PC-3 (cell line): ENCODE results near the gene RNMT. TPM values are rescaled to one million over a fixed set of nuclear protein-coding genes. Genes with fewer than 3 reads are reported as not detected.

ENCODE experiments used
- ATAC-seq: fragments of 200-7000 bp; cut with Tn5 transposase; 2 replicates; pipeline ENCODE4 v1.9.1; 2020; ENCODE audit warnings: mild to moderate bottlenecking, moderate library complexity
- BruUV-seq: library from RNA; stranded (reverse); fragments of 400-500 nt; replicated peaks from 2 replicates; lab custom pipeline; 2021; lab: Mats Ljungman, UMichigan
- CTCF ChIA-PET: fragments of 300-600 bp; sonication (Branson Sonifier 250); formaldehyde crosslinking; loops from one replicate; lab custom pipeline; 2022; ENCODE audit warnings: antibody characterized with exemption; lab: Charles Lee
- POLR2A ChIA-PET: fragments of 300-600 bp; sonication (Branson Sonifier 250); formaldehyde crosslinking; loops from one replicate; lab custom pipeline; 2022; ENCODE audit warnings: antibody characterized with exemption; ENCODE audit not compliant: unreplicated experiment; lab: Charles Lee
- DNase-seq: peaks from one replicate; pipeline ENCODE4 v3.0.0-alpha.2; 2015
- H2AFZ ChIP-seq: fragments of 300-600 bp; sonication (generic); 2 replicates; pipeline ENCODE4 v1.6.0; 2016; ENCODE audit warnings: antibody characterized with exemption, low read length
- H3F3A ChIP-seq: fragments of 300-600 bp; sonication (generic); one replicate; pipeline ENCODE4 v1.6.0; 2017; ENCODE audit warnings: antibody characterized with exemption, low read length, control low read depth, mild to moderate bottlenecking; ENCODE audit not compliant: unreplicated experiment
- H3K27ac ChIP-seq: fragments of 300-600 bp; sonication (generic); 2 replicates; pipeline ENCODE4 v1.5.1; 2016; ENCODE audit warnings: mild to moderate bottlenecking, low read length
- H3K27me3 ChIP-seq: fragments of 300-600 bp; sonication (generic); 2 replicates; pipeline ENCODE4 v1.6.1; 2016; ENCODE audit warnings: low read length, mixed read lengths
- H3K36me3 ChIP-seq: fragments of 300-600 bp; sonication (generic); 2 replicates; pipeline ENCODE4 v1.6.1; 2016; ENCODE audit warnings: low read depth, mixed run types, low read length, mixed read lengths
- H3K4me1 ChIP-seq: fragments of 300-600 bp; sonication (generic); 2 replicates; pipeline ENCODE4 v1.5.1; 2016; ENCODE audit warnings: low read length; ENCODE audit not compliant: insufficient read depth
- H3K4me2 ChIP-seq: fragments of 300-600 bp; sonication (generic); 2 replicates; pipeline ENCODE4 v1.6.0; 2016; ENCODE audit warnings: low read length
- H3K4me3 ChIP-seq: fragments of 300-600 bp; sonication (generic); 2 replicates; pipeline ENCODE4 v1.5.1; 2016; ENCODE audit warnings: mild to moderate bottlenecking, low read length, mixed read lengths
- H3K79me2 ChIP-seq: fragments of 300-600 bp; sonication (generic); 2 replicates; pipeline ENCODE4 v1.6.1; 2017; ENCODE audit warnings: low read length, mixed read lengths
- H3K9ac ChIP-seq: fragments of 300-600 bp; sonication (generic); 2 replicates; pipeline ENCODE4 v1.6.0; 2016; ENCODE audit warnings: mild to moderate bottlenecking, low read length
- H3K9me2 ChIP-seq: fragments of 300-600 bp; sonication (generic); replicated peaks from 2 replicates; pipeline ENCODE4 v1.6.1; 2016; ENCODE audit warnings: mixed run types, low read length, mixed read lengths
- H3K9me3 ChIP-seq: fragments of 300-600 bp; sonication (generic); 2 replicates; pipeline ENCODE4 v1.6.1; 2016; ENCODE audit warnings: low read length, mixed read lengths
- H4K20me1 ChIP-seq: fragments of 300-600 bp; sonication (generic); 2 replicates; pipeline ENCODE4 v1.6.1; 2016; ENCODE audit warnings: low read length, mixed read lengths
- EZH2 ChIP-seq: fragments of 300-600 bp; sonication (generic); IDR thresholded peaks from one replicate; pipeline ENCODE4 v1.6.1; 2017; ENCODE audit warnings: antibody characterized with exemption, mild to moderate bottlenecking, low read length; ENCODE audit not compliant: unreplicated experiment
- EZH2phosphoT487 ChIP-seq: fragments of 300-600 bp; sonication (generic); IDR thresholded peaks from 2 replicates; pipeline ENCODE4 v1.6.1; 2018; ENCODE audit warnings: mild to moderate bottlenecking, antibody characterized with exemption, low read length, borderline replicate concordance
- intact Hi-C: fragments of 100-400 bp; cut with micrococcal nuclease; formaldehyde crosslinking; loops from 2 replicates; pipeline ENCODE4 v1.9.0; 2023
- total RNA-seq: library from RNA; depleted of rRNA; stranded (reverse); fragments of >200 nt; gene quantifications from 2 replicates; pipeline ENCODE4 v1.2.3, GENCODE V29; 2014
- TF ChIP-seq, protein P1 (sequence below): fragments of 300-600 bp; sonication (generic); conservative IDR thresholded peaks from 2 replicates; pipeline ENCODE4 v1.5.1; 2017; ENCODE audit warnings: antibody characterized with exemption, low read depth, mild to moderate bottlenecking, low read length

The RNMT gene
- total RNA-seq, 1 experiment from 2014 or later = 18.9 TPM

DNA sequence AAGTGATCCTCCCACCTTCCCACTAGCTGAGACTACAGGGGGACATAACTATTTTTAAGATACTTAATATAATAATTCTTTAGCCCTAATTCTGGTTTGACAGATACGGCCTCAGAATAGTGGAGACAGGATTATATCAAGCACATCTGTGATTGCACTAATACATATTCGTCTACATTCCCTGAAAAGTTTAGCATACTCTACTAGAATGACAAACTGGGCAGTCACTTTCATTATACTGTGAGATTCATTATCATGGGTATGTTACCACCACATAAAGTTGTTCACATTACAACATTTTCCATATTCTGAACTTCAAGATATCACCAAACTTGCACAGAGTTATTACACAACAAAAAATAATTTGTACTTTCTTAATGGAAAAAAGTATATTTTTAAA lies 11.1 kb upstream of the RNMT start:
- no peak overlapping the region for H3K27ac ChIP-seq
- intact Hi-C loops = no loop called here
- H2AFZ ChIP-seq = no peak overlapping the region
- DNase-seq (no peak), ATAC-seq (no peak)
- H4K20me1 ChIP-seq = peaks cover 17% of the 10 kb centered on the region; the same call in 1 of the 2 replicates
- no peaks in the 10 kb centered on the region for H3K9me2 ChIP-seq
- H3F3A ChIP-seq = no peaks in the 10 kb centered on the region
- H3K27me3 ChIP-seq = no peaks in the 10 kb centered on the region
- POLR2A ChIA-PET = no interaction called here
- H3K4me2 ChIP-seq = no peak overlapping the region
- peaks cover 27% of the 10 kb centered on the region for H3K36me3 ChIP-seq
- no peak overlapping the region for H3K9ac ChIP-seq
- no TSS peak for BruUV-seq
- H3K79me2 ChIP-seq = peaks cover 95% of the 10 kb centered on the region
- CTCF ChIA-PET = no interaction called here
- TF ChIP-seq, protein P1, sequence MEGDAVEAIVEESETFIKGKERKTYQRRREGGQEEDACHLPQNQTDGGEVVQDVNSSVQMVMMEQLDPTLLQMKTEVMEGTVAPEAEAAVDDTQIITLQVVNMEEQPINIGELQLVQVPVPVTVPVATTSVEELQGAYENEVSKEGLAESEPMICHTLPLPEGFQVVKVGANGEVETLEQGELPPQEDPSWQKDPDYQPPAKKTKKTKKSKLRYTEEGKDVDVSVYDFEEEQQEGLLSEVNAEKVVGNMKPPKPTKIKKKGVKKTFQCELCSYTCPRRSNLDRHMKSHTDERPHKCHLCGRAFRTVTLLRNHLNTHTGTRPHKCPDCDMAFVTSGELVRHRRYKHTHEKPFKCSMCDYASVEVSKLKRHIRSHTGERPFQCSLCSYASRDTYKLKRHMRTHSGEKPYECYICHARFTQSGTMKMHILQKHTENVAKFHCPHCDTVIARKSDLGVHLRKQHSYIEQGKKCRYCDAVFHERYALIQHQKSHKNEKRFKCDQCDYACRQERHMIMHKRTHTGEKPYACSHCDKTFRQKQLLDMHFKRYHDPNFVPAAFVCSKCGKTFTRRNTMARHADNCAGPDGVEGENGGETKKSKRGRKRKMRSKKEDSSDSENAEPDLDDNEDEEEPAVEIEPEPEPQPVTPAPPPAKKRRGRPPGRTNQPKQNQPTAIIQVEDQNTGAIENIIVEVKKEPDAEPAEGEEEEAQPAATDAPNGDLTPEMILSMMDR = no peak
- TF ChIP-seq EZH2phosphoT487 (no peak), EZH2 (no peak)
- peaks cover 21% of the 10 kb centered on the region for H3K4me1 ChIP-seq
- no peaks in the 10 kb centered on the region for H3K9me3 ChIP-seq
- H3K4me3 ChIP-seq = no peak overlapping the region

DNA sequence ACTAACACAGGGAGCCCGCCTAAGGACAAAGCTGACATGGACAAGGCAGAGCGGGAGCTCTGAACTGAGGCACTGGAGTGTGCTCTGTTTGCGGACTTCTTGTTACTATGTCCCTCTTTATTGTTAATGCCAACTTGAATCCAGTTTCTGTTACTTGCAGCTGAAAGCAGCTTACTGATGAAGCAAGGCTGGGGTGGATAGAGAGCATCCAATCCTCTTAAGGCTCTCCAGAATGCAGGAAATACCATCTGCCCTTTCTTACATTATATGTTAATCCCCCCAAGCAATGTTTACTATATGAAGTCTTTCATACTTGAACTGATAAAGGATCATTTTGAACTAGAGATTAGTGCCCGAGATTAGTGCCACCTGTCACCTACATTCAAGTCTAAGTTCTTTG lies 9.6 kb upstream of the RNMT start:
- ATAC-seq (no peak), DNase-seq (no peak)
- intact Hi-C loops = no loop called here
- Histone ChIP-seq H3K36me3 (peaks cover 39% of the 10 kb centered on the region), H3K79me2 (peaks cover 100% of the 10 kb centered on the region), H3K9me3 (no peaks in the 10 kb centered on the region), H3F3A (no peaks in the 10 kb centered on the region), H3K9me2 (no peaks in the 10 kb centered on the region), H2AFZ (no peak overlapping the region), H3K4me3 (no peak overlapping the region), H3K9ac (no peak overlapping the region), H3K4me1 (peaks cover 5% of the 10 kb centered on the region; the same call in 1 of the 2 replicates), H4K20me1 (peaks cover 17% of the 10 kb centered on the region; the same call in 1 of the 2 replicates), H3K27ac (no peak overlapping the region), H3K27me3 (no peaks in the 10 kb centered on the region), H3K4me2 (no peak overlapping the region)
- POLR2A ChIA-PET = no interaction called here
- no TSS peak for BruUV-seq
- TF ChIP-seq EZH2phosphoT487 (no peak), EZH2 (no peak)
- TF ChIP-seq, protein P1 = no peak
- CTCF ChIA-PET = no interaction called here

DNA sequence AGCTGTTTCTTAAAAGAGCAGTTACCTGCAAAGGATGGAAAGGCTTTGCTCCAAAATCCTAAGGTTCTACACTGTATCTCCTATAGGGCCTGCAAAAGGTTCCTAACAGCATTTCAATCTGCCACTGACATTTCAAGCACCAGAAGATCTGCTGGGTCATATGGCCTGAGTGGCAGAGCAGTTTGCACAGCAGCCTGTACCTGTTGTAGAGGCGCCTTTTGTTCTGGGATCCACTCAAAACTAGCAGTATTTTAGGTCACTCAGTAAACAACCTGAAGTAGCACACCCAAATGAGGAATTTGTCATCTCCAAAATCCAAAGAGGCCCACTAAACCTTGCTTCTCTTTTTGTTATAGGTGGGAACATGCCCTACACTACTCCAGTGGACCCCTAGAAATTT lies 6.3 kb upstream of the RNMT start:
- DNase-seq (peak; percentile 5), ATAC-seq (peak; percentile 69)
- no peak overlapping the region for H3K9ac ChIP-seq
- POLR2A ChIA-PET = no interaction called here
- no peak overlapping the region for H3K4me3 ChIP-seq
- H3K27ac ChIP-seq = no peak overlapping the region
- H3K4me2 ChIP-seq = no peak overlapping the region
- H3K9me3 ChIP-seq = no peaks in the 10 kb centered on the region
- CTCF ChIA-PET = no interaction called here
- BruUV-seq = no TSS peak
- TF ChIP-seq, protein P1 = no peak
- TF ChIP-seq EZH2phosphoT487 (no peak), EZH2 (no peak)
- intact Hi-C loops = loop anchor here (10.0 kb wide), 1 partner anchor 45 kb away; no protein-coding TSS in a partner anchor
- H3K36me3 ChIP-seq = peaks cover 39% of the 10 kb centered on the region
- no peaks in the 10 kb centered on the region for H3K9me2 ChIP-seq
- no peaks in the 10 kb centered on the region for H3F3A ChIP-seq
- H3K27me3 ChIP-seq = no peaks in the 10 kb centered on the region
- H4K20me1 ChIP-seq = peaks cover 38% of the 10 kb centered on the region
- H3K4me1 ChIP-seq = peaks cover 14% of the 10 kb centered on the region; the same call in 1 of the 2 replicates
- H3K79me2 ChIP-seq = peaks cover 100% of the 10 kb centered on the region
- H2AFZ ChIP-seq = no peak overlapping the region
